ENCODE measurements around the gene PLXND1.
"Not testable (repeated sequence)": the region's sequence is repeated elsewhere in the genome, so short reads cannot be mapped to it uniquely, and the experiment has no call there.

Gene PLXND1

DNA sequence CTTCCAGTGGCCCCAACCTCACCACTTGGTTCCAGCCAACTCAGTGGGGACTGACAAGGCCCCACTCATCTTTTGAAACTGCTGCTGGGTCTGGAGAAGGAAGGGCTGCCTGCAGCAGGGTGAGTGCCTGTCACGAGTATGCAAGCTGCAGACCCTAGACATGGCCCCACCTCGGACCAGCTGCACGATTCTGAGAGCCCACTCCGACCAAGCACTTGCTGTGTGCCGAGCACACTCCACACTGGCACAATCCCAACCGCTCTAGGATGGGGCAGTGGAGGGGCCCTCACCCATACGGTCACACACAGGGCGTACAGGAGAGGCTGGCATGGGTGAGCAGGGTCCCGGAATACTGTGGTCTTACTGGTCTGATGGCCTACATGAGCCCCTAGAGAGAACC, 8.0 kb upstream of the PLXND1 start:
- DNase-seq (ENCODE audit: low read depth in 2 of 2): no peak

DNA sequence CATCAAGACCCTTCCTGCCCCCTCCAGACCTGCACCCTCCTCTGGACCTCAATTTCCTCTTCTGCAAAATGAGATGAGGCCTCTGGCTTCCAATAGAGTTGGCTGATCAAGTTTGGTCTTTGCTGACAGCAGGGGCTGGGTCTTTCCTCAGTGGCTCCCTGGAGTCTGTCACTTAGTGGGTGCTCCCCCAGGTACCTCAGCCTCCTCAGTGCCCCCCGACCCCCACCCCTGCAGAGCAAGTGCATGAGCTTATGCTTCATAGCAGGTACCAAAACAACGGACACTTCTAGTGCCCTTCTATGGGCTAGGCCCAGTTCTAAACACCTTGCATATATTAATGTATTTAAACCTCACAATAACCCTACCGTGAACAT, 6.9 kb upstream of the PLXND1 start:
- DNase-seq (ENCODE audit: low read depth in 2 of 2): no peak

DNA sequence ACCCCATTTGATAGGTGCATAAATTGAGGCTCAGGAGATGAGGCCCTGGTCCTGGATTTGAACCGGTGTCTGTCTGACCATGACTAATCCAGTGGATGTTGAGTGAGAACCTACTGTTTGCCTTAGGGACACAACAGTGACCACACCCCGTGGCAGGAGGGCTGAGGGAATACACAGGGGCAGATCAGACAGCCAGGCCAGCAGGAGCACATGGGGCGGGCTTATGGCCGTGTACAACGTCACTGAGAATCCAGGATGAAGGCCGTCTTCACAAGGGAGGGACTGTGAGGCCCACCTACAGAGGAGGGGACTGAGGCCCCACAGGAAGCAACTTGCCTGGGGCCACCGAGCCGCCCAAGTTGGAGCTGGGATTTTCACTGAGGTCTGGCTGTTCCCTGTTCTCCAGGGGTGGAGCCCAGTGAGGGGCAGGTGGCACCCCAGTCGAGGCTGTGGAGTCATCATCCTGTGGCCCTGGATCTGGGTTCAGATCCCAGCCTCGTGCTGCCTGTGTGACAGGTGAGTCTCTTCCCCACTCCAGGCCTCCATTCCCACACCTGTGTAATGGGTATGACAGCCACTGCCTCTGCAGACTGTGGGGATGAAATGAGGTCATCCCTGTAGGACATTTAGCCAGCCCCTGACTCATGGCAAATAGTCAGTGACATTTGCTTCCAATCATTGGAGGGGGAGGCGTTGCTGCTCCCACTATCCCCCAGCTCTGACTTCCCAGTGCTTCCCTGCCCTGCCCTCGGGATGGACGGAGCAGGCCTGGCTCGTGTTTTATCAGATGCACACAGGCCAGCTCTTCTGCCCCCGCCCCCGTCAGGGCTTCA, 6.3 kb upstream of the PLXND1 start:
- no peak for DNase-seq (ENCODE audit: low read depth in 2 of 2)

DNA sequence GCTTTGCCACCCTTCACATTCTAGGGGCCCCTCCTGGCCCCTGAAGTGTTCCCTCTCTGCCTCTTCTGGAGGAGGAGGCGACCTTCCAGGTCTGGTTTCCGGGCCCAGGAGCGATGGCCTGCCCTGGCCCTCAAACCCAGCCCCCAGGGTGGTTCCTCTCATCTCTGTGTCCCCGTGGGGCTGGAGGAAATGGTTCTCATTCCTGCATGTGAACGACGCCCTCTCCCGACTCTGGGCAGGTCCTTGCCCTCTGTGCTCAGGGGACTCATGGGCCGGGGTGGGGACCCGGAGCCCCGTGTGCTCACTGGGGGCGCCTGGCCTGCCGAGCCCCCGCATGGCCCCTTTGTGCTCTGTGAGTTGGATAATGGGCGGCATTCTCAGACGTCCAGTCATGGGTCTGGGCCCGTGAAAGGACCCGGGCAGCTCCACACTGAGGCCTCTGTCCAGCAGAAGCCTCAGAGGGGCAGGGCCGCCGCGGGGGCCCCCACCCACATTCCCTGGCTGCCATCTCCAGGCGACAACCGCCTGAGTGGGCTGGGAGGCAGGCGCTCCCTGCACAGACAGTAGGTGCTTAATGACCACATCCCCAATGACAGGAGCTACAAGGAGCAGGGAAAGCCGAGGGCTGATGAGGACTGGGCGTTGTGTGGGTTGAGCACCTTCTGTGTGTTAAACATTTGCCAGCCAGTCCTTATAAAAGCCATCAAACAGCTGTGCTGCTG, 5.5 kb upstream of the PLXND1 start:
- DNase-seq (ENCODE audit: low read depth in 2 of 2): no peak

DNA sequence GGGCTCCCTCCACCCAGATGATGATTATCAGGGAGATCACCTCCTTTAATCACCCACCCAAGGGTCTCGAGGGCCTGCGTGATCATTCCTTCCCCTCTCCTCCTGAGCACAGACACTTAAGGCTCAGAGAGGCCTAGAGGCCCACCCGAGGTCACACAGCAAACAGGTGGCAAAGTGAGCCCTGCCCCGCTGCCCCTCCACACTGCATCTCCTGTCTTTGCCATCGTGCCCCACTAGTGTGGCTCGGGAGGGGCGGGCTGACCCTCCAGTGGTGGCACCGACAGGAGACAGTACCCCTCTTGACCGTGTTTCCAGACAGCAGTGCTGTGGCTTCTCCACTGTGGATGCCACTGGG, 4.9 kb upstream of the PLXND1 start:
- DNase-seq (ENCODE audit: low read depth in 2 of 2): no peak

DNA sequence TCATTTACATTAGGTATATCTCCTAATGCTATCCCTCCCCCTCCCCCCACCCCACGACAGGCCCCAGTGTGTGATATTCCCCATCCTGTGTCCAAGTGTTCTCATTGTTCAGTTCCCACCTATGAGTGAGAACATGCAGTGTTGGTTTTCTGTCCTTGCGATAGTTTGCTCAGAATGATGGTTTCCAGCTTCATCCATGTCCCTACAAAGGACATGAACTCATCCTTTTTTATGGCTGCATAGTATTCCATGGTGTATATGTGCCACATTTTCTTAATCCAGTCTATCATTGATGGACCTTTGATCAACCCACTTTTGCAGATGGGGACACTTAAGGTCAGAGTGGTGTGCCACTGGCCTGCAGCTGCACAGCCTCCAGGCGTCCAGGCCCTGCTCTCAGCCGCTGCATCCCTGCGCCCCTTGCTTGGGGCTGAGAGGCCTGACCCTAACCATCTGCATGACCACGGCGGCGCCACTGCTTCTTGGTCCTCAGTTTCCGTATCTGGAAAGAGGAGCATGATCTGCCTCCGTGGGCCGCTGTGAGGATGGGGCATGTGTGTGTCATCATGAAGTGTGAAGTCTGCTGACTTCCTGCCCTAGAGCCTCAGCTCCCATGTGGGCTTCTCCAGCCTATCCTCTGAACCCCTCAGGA, 4.4 kb upstream of the PLXND1 start:
- not testable (repeated sequence) for DNase-seq (ENCODE audit: low read depth in 2 of 2)

DNA sequence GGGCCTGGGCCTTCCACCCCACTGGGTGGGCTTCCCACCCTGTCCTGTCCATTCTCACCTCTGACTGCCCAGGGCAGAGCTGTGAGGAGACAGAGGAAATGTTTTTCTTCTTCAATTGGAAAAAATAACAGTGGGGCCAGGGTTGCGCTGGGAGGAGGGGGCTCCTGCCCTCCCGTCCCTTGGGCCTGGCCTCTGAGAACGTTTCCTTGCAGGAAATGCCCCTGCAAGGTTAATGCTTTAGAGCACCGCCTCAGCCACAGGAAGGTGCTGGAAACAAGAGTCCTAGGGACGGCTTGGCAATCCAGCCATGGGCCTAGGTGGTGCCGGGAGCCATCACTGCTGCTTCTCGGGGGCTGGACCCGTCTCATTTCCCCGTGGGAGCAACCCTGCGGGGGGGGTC, 3.8 kb upstream of the PLXND1 start:
- DNase-seq (ENCODE audit: low read depth in 2 of 2): no peak

DNA sequence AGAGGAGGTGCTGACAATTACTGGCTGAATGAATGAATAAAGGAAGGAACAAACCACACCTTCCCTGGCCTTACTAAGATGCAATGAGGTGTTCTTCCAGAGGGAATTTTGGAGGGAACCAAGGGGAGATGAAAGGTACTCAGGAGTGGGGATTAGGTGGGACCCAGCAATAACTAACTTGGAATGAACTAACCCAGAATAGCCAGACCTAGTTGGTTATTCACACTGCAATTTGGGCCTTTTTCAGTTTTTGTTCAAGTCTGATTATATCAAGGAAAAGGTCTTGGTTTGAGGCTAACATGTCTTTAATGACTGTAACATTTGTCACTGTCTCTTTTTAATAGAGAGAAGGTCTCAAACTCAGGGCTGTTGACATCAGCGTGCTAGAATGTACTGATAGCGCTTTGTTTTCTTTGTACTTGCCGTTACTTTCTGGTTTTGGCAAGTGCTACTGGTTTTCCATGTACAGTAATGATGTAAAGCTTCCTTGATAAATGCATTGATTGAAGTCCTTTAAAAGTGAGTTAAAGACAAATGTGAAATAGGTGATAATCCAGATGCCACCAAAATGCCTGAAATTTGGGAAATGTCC, 3.2 kb upstream of the PLXND1 start:
- no peak for DNase-seq (ENCODE audit: low read depth in 2 of 2)

DNA sequence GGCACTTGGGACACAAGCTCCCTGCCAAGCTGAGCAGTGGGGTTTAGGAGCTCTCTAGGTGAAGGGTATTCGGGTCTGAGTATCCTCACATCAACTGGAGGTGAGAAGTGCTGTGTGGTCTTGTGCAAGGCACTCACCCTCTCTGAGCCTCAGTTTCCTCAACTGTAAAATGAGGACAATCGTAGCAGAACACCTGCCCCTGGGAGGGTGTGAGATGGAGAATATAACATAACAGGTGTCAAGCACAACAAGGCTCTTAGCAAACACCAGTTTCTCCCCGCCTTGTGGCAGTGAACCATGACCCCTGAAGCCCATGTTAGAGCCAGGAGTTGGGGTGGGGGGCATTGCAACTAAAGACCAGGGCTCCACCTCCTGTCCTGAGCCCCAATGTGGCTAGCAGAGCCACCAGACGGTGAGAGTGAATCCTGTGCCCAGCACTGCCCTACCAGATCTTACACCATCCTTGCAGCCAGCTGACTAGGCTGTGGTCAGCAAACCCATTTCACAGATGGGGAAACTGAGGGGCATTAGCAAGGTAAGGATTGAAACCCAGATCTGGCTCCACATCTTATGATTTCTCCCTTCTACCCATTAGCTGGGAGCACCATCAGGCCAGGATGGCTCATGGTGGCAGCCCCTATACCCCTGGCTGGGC, 2.6 kb upstream of the PLXND1 start:
- DNase-seq (ENCODE audit: low read depth in 2 of 2): no peak

DNA sequence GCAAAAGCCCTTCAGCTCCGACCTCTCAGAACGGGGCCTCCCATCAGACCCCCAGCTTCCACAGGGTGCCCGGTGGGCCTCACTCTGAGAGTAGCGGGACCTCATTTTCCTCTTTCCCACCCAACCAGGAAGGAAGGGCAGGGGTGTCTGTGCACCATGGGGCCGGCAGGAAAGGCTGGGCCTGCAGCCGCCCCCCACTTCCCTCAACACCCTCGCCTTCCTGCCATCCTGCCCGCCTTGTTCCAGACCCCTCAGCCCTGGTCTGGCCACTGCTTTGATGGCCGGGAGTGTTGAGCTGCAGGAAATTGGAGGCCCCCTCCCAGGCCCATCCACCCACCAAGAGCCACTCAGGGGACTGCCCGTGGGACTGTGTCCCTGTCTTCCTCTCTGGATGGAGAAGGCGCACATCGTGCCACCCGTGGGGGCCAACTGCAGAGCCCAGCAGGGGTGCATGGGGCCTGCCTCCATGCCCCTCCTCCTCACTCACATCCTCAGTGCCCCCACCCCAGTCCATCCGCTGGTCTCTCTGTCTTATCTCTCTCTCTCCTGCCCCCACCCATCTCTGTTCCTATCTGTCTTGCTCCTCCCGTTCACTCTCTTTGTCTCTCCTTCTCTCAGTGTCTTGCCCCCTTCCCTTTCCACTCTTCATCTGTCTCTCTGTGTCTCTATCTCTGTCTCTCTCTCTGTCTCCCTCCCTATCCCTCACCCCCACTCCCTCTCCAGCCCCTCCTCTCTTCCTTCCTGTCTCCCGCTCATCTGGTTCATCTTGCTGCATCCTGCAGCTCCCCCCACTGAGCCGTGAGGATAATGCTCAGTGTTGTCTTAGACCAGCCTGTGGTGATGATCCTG, 1.8 kb upstream of the PLXND1 start:
- peak; percentile 50 to 53 for DNase-seq (ENCODE audit: low read depth in 2 of 2)

DNA sequence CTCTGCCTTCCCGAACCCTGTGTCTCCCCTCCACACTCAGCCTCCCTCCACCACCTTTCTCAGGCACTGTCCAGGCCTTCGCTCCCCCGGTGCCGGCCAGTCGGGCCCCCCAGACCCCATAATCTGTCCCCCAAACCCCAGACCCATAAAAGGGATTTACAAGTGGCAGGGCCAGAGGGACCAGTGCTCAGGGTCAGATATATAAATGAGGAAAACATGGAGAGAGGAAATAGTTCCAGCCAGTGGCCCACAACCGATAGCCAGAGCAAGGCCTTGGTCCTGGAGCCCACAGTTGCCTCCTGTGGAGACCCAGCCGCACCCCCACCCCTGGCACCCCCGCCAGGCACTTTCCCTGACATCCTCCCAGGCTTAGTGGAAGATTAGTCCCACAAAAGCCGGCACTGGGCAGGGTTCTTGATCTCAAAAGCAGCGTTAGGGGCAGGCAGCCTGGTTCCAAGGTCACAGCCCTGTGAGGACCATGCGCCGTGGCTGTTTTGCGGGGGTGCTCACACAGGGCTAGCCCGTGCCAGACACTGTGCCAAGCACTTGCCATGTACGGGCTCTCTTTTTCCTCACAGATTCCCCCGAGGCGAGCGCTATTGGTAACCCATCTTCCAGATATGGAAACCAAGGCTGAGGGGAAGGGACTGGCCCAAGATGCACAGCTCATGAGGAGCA, 1.1 kb upstream of the PLXND1 start:
- DNase-seq (ENCODE audit: low read depth in 2 of 2): no peak

DNA sequence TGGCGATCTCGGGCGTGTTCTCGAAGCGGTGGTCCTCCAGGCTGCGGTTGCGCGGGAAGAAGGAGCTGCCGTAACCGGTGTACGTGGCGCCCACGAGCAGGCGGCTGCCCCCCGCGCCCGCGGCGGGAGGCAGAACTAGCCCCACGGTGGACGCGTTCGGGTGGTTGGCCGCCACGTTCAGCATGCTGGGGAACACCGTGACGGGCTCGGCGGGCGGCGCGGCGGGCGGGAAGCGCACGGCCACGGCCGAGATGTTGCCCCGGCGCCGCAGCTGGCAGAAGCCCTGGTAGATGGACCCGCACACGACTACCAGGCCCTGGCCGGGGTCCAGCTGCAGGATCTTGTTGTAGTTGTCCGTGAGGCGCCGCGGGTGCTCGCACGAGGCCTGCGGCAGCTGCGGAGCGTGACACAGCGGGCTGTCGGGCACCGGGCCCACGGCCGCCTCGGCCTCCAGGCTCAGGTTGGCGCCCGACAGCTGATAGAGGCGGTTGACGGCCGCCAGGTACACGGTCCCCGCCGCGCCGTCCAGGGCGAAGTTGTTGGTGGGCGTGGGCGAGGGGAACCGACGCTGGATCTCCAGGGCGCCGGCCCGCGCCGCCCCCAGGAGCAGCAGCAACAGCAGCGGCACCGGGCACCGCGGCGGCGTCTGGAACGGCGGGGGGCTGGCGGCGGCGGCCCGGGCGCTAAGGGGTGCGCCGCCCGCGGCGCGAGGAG, 397 bp downstream of the PLXND1 start:
- no peak for DNase-seq (ENCODE audit: low read depth in 2 of 2)

DNA sequence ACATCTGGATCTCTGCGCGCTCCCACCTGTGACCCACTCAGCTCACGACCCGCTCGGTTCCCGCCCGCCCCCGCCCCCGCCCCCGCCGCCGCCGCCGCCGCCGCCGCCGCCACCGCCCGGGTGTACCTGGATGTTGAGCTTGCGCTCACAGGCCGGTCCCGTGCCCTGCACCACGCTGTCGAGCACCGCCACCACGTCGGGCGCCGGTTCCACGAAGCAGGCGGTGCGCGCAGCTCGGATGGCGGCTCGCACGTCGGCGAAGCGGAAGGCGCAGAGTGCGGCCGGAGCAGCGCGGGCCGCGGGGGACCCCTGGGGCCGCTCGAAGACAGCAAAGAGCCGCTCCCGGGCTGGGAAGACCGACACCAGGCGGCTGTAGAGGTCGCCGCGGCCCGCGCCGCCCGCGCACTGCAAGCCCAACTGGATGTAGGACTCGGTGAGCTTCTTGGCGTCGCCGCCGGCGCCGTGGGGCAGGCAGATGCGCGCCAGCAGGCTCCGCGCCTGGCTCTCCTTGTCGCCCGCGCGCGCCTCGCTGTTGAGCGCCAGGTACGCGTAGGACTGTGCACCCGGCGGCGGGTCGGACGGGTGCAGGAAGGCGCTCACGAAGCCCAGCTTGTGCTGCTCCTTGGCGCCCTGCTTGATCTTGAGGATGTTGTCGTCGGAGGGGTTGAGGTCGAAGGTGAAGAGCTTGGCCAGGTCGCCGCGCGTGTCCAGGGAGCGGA, 1.1 kb downstream of the PLXND1 start:
- DNase-seq (ENCODE audit: low read depth in 2 of 2): no peak

DNA sequence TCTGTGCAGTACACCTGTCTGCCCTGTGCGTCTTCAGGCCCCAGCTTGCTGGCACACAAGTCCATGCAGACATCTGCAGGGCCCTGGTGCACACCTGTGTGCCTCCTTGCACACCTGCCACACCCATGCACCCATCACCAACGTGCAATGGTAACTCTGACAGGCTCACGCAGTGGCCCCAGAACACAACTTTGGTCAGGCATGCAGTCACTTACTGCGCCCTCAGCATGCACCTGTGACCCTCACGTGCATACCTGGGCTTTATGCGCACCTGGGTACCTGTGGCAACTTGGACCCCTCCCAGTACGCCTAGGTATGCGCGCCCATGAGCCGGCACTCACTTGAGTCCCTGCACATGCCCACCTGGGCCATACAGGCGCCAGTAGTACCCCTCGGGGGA, 1.7 kb downstream of the PLXND1 start:
- no peak for DNase-seq (ENCODE audit: low read depth in 2 of 2)

DNA sequence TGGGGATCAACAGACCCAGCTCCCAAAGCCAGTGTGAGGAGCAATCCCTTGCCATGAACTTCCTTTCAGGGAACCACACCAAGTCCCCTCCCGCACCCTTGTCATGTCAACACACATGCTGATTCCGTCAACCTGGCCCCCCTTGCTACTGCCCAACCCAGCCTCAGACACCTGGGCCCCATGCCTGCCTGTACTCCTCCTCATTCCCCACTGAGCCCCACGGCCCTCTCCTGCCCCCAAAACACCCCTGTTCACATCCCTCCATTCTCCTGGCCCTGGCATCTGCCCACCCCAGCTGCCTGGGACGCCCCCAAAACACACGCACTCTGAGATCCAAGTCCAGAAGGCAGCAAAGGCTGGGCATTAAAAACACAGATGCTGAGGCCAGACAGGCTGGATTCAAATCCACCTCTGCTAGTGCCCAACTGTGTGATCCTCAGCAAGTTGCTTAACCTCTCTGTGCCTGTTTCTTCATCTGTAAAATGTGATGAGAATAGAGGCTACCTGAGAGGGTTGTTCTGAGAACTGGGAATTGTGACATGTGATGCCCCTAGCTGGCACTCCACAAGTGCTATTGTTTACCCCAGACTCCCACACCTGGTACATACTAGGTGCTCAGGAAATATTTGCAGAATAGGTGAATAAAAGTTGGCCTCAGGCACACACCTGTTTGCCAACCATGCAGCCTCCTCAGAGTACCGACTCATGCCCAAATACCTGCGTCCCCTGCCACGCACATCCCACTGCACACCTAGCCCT, 2.3 kb downstream of the PLXND1 start:
- no peak for DNase-seq (ENCODE audit: low read depth in 2 of 2)

DNA sequence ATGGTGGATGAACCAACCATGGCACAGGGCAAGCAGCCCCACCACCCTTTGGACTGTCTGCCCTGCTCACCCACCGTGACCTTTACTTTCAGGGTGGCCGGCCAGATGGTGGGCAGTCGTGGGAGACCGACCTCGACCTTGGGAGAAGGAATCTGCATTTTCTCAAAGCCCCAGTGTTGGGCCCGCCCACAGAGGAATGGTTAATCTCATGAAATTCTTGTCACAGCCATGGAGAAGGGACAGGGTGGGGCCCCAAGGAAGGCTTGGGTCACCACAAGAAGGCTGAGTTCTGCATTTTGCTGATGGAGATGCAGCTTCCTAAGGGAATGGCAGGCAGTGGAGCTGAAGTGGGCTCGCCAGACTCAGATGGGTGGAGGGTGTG, 2.9 kb downstream of the PLXND1 start:
- DNase-seq (ENCODE audit: low read depth in 2 of 2): no peak

DNA sequence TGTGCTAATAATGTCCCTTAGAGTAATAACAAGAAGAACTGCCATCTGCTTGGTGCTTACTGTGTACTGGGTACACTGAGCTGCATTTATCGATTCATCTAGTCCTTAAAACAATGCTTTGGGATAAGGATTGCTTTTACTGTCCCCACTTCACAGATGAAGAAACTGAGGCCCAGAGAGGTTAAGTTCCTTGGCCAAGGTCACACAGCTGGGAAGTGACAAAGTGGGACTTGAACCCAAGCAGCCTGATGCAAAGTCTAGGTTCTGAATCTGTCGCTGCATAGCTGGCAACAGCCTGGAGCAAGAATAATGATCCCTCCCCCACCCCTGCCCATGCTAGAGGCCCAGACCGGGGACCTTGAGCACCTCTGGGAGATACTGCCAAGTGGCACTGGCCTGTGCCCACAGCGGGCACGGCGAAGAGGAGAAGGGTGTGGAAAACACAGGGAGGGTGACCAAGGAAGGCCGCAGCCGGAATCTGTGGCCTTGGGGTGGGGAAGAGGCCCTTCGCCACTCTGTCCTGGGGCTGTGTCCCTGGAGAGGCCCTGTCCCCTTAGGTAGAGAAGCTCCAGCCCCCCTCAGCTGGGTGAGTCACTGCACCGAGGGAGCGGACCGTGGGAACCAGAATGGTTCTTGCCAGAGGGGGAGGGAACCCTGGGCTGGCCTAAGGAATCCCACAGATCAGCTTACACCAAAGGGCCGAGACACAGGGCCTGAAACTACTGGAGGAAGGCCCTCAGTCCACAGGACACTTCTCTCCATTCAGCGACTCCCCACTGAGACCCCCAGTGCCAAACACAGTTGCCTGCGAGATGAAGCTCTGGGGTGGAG, 3.5 kb downstream of the PLXND1 start:
- DNase-seq (ENCODE audit: low read depth in 2 of 2): peak; percentile 59

DNA sequence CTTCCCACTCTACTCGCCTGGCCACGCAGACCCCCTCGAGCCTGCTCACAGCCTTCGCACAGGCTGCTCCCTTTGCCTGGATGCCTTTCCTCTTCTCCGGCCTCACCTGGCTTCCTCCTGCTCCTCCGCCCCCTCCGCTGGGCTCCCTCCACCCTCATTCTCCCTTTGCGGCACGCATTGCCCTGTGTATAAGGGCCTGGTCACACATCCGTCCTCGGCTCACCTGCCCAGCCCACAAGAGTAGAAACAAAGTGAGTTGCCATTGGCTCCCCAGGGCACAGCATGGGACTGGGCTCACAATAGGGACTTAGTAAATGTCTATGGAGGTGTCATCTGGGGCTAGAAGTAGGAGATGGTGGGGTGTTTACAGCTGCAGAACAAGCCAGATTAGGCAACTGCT, 4.2 kb downstream of the PLXND1 start:
- DNase-seq (ENCODE audit: low read depth in 2 of 2): no peak

Data from fibroblast of skin of left quadriceps (primary cell).